GM10248 (cell line): ENCODE data around the gene FSTL5.

ENCODE experiments used
- CTCF ChIA-PET: fragments of 300-600 bp; sonication (Branson Sonifier 250); formaldehyde crosslinking; extraction: SDS; loops from one replicate; lab custom pipeline; 2021; ENCODE audit warnings: antibody characterized with exemption; lab: Yijun Ruan, JAX
- POLR2A ChIA-PET: fragments of 350-650 bp; sonication (Branson Sonifier 250); formaldehyde crosslinking; extraction: SDS; loops from one replicate; lab custom pipeline; 2020; ENCODE audit warnings: antibody characterized with exemption; lab: Yijun Ruan, JAX
- DNase-seq: peaks from one replicate; pipeline ENCODE4 v3.0.0; 2012; ENCODE audit errors: extremely low spot score
- CTCF ChIP-seq: IDR thresholded peaks from 2 replicates; pipeline ENCODE4 v1.5.1; 2012; ENCODE audit warnings: mild to moderate bottlenecking, low read depth; ENCODE audit errors: extremely low read depth, missing control alignments, control extremely low read depth

FSTL5 gene

DNA sequence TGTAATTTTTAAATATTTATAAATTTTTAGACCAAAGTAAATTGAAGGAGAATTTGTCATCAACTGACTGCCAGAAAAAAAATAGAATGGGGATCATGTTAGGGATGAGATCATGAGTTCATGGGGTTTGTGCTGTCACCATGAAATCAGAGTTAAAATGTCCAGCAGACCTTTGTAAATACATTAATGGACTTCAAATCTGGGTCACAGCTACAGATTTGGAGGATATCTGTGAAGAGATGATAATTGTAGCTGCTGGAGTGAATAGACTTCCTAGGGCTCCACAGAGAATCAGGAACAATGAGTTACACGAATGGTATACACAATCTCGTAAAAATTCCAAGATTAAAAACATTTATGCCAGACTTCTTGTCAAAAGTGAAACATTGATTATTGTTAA, 6.6 kb downstream of the FSTL5 start:
- no peak for TF ChIP-seq CTCF
- DNase-seq = no peak
- ChIA-PET POLR2A (no interaction called here), CTCF (no interaction called here)

DNA sequence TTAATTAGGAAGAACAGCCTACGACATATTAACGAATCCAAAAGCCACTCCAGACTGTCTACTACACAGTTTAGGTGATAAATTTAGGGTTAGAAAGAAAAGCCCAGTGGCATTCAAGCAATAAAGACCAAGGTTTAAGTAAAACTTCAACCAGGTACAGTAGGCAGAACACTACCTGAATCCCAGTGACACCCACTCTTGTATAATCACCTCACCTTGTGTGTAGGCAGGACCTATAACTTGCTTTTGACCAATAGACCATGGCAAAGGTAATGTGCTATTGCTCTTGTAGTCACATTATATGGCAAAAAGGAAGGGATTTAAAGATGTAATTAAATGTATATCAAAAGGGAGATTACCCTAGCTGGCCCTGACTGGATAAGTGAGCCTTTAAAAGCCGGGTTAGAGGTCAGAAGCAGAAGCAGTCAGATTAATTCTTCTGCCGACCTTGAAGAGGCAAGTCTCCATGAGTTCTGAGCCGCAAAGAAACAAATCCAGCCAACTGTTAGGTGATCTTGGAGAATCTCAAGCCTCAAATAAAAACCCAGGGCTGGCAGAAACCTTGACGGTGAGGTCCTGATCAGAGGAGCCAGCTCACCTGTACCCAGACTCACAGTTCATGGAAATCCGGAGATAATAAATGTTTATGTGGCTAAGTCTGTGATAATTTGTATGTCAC, 8.8 kb downstream of the FSTL5 start:
- ChIA-PET POLR2A (no interaction called here), CTCF (no interaction called here)
- DNase-seq = no peak
- TF ChIP-seq CTCF = no peak

DNA sequence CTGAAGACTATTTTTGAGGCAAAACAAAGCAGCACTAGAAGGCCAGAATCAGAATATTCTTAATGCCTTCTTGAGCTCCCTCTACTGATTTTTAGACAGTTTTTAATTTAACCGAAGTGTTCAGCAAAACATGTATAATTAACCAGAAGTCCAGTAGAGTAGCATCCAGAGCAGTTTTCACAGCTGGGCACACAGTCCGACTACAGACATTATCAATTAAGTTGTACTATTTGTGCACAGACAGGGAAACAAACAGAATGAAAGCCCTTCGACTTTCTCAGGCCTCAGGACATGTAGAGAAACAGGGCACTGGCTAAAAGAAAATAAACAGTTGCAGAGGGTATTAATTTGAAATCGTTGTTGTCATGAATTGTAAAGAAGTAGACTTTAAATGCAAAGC, 11.9 kb downstream of the FSTL5 start:
- no peak for DNase-seq
- ChIA-PET CTCF (interaction anchor here (0.7 to 1.2 kb wide), 2 partner anchors 17 to 18 kb away, joined by 3 read pairs; no protein-coding TSS in a partner anchor), POLR2A (no interaction called here)
- TF ChIP-seq CTCF = no peak

DNA sequence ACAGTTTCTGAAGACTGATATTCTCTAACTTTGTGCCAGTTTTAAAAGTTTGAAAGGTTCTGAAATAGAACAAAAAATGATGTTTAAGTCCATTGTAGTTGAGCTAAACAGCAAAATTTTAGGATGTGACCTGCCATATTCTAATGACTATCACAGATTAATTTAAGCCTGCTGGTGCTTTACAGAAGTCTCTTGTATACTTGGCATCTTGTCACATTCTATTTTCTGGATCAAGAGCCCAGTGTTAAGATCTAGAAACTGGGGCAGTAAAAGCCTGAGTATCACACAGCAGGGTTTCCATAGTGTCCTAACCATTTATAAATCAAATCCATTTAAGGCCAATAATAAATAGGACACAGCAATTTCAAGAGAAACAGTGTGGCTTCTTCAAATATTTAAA, 12.4 kb downstream of the FSTL5 start:
- CTCF ChIA-PET = no interaction called here
- no peak for TF ChIP-seq CTCF
- POLR2A ChIA-PET = no interaction called here
- DNase-seq = no peak

- no peak for DNase-seq
- TF ChIP-seq CTCF = no peak
- CTCF ChIA-PET = no interaction called here
- POLR2A ChIA-PET = no interaction called here
Measured at GRCh38 chr4:162149644-162150043, 14.2 kb downstream of the FSTL5 start.

GRCh38 chr4:162140051-162140683, 23.6 kb downstream of the FSTL5 start:
- CTCF ChIA-PET = no interaction called here
- TF ChIP-seq CTCF = no peak
- POLR2A ChIA-PET = no interaction called here
- no peak for DNase-seq
